HuH-7.5 (cell line): ENCODE data around the gene ZNF253.
"Not testable (repeated sequence)": the region's sequence is repeated elsewhere in the genome, so short reads cannot be mapped to it uniquely, and the experiment has no call there.

Source experiments
- DNase-seq: peaks from one replicate; pipeline ENCODE4 v3.0.0; 2011; ENCODE audit warnings: low spot score

The ZNF253 gene

DNA sequence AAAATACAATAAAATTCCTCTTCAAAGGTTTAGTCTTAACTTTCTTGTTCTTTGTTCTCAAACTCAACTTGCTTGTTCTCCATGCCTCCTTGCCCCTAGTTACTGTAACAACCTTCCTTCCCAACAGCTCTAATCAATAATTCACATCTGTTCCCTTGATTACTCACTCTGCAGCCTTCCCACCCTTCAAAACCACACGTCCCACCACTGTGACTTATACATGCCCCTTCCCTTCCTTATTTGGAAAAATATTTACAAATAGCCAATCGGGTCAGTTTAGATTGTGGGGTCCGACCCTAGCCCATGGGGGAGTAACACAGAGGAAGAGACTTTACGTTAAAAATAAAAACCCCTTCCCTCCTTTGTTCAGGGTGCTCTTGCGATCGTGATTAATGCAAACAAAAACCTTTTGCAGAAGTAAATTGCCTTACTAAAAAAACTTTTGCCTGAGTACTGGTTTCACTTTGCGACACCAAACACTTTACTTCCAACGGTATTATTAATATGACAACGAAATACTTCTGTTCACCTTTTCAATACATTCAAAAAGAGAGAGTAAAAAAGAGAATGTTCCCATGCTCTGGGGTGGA lies 34.6 kb downstream of the ZNF253 start:
- DNase-seq, result no peak

- peak; percentile 84 for DNase-seq
Measured at GRCh38 chr19:19900729-19901444, 35.2 kb downstream of the ZNF253 start, which contains the start of gene ZNF93. Gene ZNF93 (plus strand): TSS chr19:19900946. CDS start chr19:19901089, 143 bp downstream.

DNA sequence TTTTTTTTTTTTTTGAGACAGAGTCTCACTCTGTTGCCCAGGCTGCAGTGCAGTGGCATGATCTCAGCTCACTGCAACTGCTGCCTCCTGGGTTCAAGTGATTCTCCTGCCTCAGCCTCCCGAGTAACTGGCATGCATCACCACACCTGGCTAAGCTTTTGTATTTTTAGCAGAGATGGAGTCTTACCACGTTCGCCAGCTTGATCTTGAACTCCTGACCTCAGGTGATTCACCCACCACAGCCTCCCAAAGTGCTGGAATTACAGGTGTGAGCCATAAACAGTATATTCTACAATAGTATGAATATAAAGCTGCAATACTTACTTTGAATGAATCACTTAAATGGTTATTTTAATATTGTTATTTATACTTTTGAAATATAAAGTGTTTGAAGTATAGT lies 41.9 kb downstream of the ZNF253 start:
- not testable (repeated sequence) for DNase-seq

GRCh38 chr19:19909654-19910053 lies 44.0 kb downstream of the ZNF253 start:
- DNase-seq, result no peak

DNA sequence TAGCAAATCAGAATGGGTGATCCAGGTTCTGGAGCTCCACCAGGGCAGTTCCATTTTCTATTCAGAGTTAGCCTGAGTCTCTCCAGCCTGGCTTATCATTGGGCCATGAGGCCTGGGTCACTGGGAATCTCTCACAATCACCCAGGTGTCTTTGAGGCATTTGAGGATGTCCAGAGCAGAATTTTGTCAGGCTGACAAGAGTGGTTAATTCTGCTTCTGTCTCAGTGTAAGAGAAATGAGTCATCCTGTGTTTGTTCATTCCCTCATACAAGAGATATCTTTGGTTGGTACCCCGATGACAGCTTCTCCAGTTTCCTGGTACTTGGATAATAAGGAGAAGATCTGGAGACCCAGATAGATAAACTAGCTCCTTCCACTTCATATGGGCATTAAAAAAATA lies 45.5 kb downstream of the ZNF253 start:
- no peak for DNase-seq

DNA sequence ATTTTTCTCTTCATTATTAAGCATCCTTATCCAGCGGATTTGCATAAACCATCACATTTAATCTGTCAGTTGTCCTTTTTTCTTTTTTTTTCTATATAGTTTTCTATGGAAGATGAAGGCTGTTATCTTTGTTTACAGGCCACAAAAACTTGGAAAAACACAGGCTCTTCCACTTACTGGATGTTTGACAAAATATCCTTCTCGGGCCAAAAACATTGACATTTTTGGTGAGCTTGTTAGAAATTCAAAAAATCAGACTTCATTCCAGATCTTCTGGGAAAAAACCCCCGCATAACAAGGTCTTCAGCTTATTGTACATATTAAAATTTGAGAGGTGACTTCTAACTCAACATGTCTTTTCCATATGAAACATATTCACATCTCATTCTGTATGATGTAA lies 48.9 kb downstream of the ZNF253 start:
- DNase-seq, result no peak

- not testable (repeated sequence) for DNase-seq
Measured at GRCh38 chr19:19930417-19930816, 64.7 kb downstream of the ZNF253 start.

DNA sequence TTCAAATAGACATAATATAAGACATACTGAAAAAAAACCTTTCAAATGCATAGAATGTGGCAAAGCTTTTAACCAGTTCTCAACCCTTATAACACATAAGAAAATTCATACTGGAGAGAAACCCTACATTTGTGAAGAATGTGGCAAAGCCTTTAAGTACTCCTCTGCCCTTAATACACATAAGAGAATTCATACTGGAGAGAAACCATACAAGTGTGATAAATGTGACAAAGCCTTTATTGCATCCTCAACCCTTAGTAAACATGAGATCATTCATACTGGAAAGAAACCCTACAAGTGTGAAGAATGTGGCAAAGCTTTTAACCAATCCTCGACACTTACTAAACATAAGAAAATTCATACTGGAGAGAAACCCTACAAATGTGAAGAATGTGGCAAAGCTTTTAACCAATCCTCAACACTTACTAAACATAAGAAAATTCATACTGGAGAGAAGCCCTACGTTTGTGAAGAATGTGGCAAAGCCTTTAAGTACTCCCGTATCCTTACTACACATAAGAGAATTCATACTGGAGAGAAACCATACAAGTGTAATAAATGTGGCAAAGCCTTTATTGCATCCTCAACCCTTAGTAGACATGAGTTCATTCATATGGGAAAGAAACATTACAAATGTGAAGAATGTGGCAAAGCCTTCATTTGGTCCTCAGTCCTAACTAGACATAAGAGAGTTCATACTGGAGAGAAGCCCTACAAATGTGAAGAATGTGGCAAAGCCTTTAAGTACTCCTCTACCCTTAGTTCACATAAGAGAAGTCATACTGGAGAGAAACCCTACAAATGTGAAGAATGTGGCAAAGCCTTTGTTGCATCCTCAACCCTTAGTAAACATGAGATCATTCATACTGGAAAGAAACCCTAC lies 68.0 kb downstream of the ZNF253 start:
- not testable (repeated sequence) for DNase-seq

- DNase-seq, result no peak
Measured at GRCh38 chr19:19937403-19937802, 71.7 kb downstream of the ZNF253 start.

DNA sequence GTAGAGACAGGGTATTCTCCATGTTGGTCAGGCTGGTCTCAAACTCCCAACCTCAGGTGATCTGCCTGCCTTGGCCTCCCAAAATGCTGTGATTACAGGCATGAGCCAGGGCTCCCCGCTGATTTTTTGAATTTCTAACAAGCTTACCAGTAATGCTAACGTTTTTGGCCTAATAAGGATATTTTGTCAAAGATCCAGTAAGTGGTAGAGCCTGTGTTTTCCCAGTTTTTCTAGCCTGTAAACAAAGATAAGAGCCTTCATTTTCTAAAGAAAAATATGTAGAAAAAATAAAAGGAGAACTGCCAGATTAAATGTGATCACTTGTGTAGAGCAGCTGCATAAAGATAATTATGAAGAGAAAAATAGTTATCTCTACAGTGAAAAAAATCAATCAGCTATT lies 72.8 kb downstream of the ZNF253 start:
- no peak for DNase-seq

DNA sequence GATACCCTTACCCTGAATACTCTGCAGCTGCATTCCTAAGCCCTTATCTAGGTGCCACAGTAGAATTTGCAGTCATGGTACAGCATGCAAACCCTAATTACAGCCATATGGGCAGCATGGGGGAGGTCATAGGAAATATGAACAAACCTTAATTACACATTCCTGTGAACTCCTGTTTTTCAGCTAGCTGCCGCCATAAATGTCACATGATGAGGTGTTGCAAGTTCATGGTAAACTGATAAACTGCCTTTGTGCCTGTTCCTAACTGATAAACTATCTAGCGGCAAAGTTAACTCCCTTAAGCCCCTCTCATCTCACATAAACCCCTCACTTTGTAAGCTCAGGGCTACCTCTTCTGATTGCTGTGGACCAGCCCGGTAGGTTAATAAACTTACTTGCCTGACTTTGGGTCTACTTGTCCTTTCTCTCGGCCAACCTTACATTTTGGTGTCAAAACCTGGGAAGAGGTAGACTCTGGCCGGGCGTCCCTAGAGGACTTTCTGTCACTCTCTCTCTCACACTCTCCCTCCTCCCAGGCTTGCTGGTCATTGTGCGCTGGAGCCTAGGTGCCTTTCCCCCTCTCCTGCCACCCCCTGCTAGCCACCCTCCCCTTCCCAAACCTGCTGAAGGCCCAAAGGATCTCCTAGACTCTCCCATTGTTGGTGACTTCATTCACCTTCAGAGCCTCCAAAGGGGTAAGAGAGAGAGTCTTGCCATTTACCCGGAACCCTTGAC lies 78.3 kb downstream of the ZNF253 start:
- DNase-seq, result no peak
